ENCODE data around the gene NIPA2.

NIPA2 gene

DNA sequence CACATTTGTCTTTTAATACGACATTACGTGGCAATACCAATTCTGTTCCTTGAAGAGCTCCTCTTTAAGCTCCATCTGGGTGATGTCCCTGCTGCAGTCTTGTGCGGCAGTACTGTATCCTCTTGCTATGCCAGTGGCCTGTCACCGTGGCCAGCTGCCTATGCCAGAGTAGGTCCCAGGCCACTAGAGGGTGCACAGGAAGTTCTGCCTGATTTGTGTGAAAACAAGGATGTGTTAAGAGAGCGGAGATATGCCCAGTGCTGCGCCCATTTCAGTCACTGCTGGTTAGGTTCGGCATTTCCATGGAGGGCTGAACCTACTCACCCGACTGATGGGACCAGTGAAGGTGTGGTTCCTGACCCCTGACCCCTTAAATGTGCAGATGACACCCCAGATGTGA lies 26.8 kb upstream of the NIPA2 start:
- H3K79me2 ChIP-seq (ENCODE audit: low read length) = peaks cover 52% of the 10 kb centered on the region

DNA sequence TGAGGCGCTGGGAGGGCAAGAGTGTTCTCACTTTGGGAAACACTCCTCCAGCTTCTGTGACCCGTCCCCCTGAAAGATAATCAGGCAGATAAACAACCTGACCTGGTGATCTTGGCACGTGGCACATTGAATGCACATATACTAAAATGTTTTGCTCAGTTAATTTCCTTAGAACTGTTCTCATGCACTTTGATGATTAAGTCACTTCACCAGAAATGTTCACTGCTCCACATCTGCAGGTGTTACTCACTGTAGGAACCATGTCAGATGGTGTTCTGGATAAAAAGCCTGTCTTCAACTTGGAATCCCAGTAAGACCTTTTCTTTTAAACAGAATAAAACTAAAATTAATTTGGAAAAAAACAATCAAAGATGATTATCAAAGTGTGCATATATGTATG lies 24.6 kb upstream of the NIPA2 start:
- Histone ChIP-seq H3F3A (ENCODE audit: insufficient read depth, low read length) (no peaks in the 10 kb centered on the region), H3K4me3 (ENCODE audit: low read length) (no peak overlapping the region), H3K4me2 (ENCODE audit: low read depth, low read length) (no peak overlapping the region), H3K4me1 (ENCODE audit: low read length) (no peaks in the 10 kb centered on the region), H3K9me3 (replicated peaks; ENCODE audit: insufficient read depth, low read length) (no peaks in the 10 kb centered on the region), H3K9me2 (replicated peaks; ENCODE audit: insufficient read depth, low read length) (no peaks in the 10 kb centered on the region), H3K79me2 (ENCODE audit: low read length) (peaks cover 32% of the 10 kb centered on the region), H3K27me3 (replicated peaks; ENCODE audit: insufficient read depth, low read length) (no peaks in the 10 kb centered on the region), H3K9ac (ENCODE audit: low read length) (no peak overlapping the region), H4K20me1 (ENCODE audit: insufficient read depth, low read length) (no peaks in the 10 kb centered on the region), H3K36me3 (replicated peaks; ENCODE audit: insufficient read depth, low read length) (no peaks in the 10 kb centered on the region), H2AFZ (ENCODE audit: low read length) (no peak overlapping the region), H3K27ac (ENCODE audit: low read length) (no peak overlapping the region)
- no peak for DNase-seq
- TF ChIP-seq EZH2phosphoT487 (IDR thresholded peaks at IDR 0.05; ENCODE audit: low read length) (no peak), EZH2 (optimal IDR thresholded peaks at IDR 0.05; ENCODE audit: low read depth, low read length) (no peak)

More for the DNA sequence above, 26.8 kb upstream of the NIPA2 start:
- no peaks in the 10 kb centered on the region for H3K36me3 ChIP-seq (replicated peaks; ENCODE audit: insufficient read depth, low read length)
- no peaks in the 10 kb centered on the region for H3K9me3 ChIP-seq (replicated peaks; ENCODE audit: insufficient read depth, low read length)
- H3K4me2 ChIP-seq (ENCODE audit: low read depth, low read length) = no peak overlapping the region
- no peaks in the 10 kb centered on the region for H3K27me3 ChIP-seq (replicated peaks; ENCODE audit: insufficient read depth, low read length)
- H4K20me1 ChIP-seq (ENCODE audit: insufficient read depth, low read length) = no peaks in the 10 kb centered on the region
- H3K27ac ChIP-seq (ENCODE audit: low read length) = no peak overlapping the region
- H3K4me3 ChIP-seq (ENCODE audit: low read length) = no peak overlapping the region
- TF ChIP-seq EZH2 (optimal IDR thresholded peaks at IDR 0.05; ENCODE audit: low read depth, low read length) (no peak), EZH2phosphoT487 (IDR thresholded peaks at IDR 0.05; ENCODE audit: low read length) (no peak)
- no peak overlapping the region for H2AFZ ChIP-seq (ENCODE audit: low read length)
- H3F3A ChIP-seq (ENCODE audit: insufficient read depth, low read length) = no peaks in the 10 kb centered on the region
- no peak for DNase-seq
- H3K4me1 ChIP-seq (ENCODE audit: low read length) = no peaks in the 10 kb centered on the region
- no peak overlapping the region for H3K9ac ChIP-seq (ENCODE audit: low read length)
- no peaks in the 10 kb centered on the region for H3K9me2 ChIP-seq (replicated peaks; ENCODE audit: insufficient read depth, low read length)

DNA sequence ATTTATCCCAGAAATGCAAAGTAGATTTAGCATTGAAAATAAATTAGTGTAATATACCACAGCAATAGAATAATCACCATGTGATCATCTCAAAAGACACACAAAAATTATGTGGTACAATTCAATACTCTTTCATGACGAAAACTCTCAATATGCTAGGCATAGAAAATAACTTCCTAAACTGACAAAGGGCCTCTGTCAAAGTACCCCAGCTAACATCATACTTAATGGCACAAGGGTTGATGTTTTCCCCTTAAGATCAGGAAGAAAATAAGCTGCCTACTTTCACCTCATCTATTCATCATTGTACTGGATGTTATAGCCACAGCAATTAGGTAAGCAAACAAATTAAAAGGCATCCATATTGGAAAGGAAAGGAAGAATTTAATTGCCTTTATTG lies 22.7 kb upstream of the NIPA2 start:
- Histone ChIP-seq H3K79me2 (ENCODE audit: low read length) (peaks cover 15% of the 10 kb centered on the region), H3K9me3 (replicated peaks; ENCODE audit: insufficient read depth, low read length) (no peaks in the 10 kb centered on the region), H3K4me2 (ENCODE audit: low read depth, low read length) (no peak overlapping the region), H3K27ac (ENCODE audit: low read length) (no peak overlapping the region), H3F3A (ENCODE audit: insufficient read depth, low read length) (no peaks in the 10 kb centered on the region), H3K4me1 (ENCODE audit: low read length) (no peaks in the 10 kb centered on the region), H3K36me3 (replicated peaks; ENCODE audit: insufficient read depth, low read length) (no peaks in the 10 kb centered on the region), H3K9me2 (replicated peaks; ENCODE audit: insufficient read depth, low read length) (no peaks in the 10 kb centered on the region), H4K20me1 (ENCODE audit: insufficient read depth, low read length) (no peaks in the 10 kb centered on the region), H3K4me3 (ENCODE audit: low read length) (no peak overlapping the region), H3K27me3 (replicated peaks; ENCODE audit: insufficient read depth, low read length) (no peaks in the 10 kb centered on the region), H3K9ac (ENCODE audit: low read length) (no peak overlapping the region), H2AFZ (ENCODE audit: low read length) (no peak overlapping the region)
- DNase-seq = no peak
- TF ChIP-seq, protein P1, sequence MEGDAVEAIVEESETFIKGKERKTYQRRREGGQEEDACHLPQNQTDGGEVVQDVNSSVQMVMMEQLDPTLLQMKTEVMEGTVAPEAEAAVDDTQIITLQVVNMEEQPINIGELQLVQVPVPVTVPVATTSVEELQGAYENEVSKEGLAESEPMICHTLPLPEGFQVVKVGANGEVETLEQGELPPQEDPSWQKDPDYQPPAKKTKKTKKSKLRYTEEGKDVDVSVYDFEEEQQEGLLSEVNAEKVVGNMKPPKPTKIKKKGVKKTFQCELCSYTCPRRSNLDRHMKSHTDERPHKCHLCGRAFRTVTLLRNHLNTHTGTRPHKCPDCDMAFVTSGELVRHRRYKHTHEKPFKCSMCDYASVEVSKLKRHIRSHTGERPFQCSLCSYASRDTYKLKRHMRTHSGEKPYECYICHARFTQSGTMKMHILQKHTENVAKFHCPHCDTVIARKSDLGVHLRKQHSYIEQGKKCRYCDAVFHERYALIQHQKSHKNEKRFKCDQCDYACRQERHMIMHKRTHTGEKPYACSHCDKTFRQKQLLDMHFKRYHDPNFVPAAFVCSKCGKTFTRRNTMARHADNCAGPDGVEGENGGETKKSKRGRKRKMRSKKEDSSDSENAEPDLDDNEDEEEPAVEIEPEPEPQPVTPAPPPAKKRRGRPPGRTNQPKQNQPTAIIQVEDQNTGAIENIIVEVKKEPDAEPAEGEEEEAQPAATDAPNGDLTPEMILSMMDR (IDR thresholded peaks at IDR 0.05; ENCODE audit: low read length) = no peak
- TF ChIP-seq EZH2 (optimal IDR thresholded peaks at IDR 0.05; ENCODE audit: low read depth, low read length) (no peak), EZH2phosphoT487 (IDR thresholded peaks at IDR 0.05; ENCODE audit: low read length) (no peak)

DNA sequence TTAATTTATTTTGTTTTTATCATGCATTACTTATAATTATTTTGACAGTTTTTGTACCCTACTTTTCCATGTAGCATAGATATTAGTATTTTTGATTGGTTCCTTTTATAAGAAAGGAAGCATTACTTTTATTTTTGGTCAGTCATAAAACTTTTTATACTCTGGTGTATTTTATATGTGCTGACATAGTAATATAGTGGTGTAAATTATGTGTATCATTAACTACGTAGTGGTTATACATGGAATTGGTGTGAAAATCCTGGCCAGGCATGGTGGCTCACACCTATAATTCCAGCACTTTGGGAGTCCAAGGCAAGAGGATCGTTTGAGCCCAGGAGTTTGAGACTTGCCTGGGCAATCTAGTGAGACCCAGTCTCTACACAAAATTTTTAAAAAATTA lies 18.8 kb upstream of the NIPA2 start:
- no peak for DNase-seq
- no peaks in the 10 kb centered on the region for H3K9me2 ChIP-seq (replicated peaks; ENCODE audit: insufficient read depth, low read length)
- H3K27me3 ChIP-seq (replicated peaks; ENCODE audit: insufficient read depth, low read length) = no peaks in the 10 kb centered on the region
- TF ChIP-seq EZH2phosphoT487 (IDR thresholded peaks at IDR 0.05; ENCODE audit: low read length) = no peak
- no peak for TF ChIP-seq EZH2 (optimal IDR thresholded peaks at IDR 0.05; ENCODE audit: low read depth, low read length)
- TF ChIP-seq, protein P1 (IDR thresholded peaks at IDR 0.05; ENCODE audit: low read length) = no peak
- H3K9me3 ChIP-seq (replicated peaks; ENCODE audit: insufficient read depth, low read length) = no peaks in the 10 kb centered on the region
- no peaks in the 10 kb centered on the region for H3K4me1 ChIP-seq (ENCODE audit: low read length)
- no peak overlapping the region for H2AFZ ChIP-seq (ENCODE audit: low read length)
- H3F3A ChIP-seq (ENCODE audit: insufficient read depth, low read length) = no peaks in the 10 kb centered on the region
- H3K27ac ChIP-seq (ENCODE audit: low read length) = no peak overlapping the region
- peaks cover 7% of the 10 kb centered on the region; the same call in 1 of the 2 replicates for H3K36me3 ChIP-seq (replicated peaks; ENCODE audit: insufficient read depth, low read length)
- H3K79me2 ChIP-seq (ENCODE audit: low read length) = 0 out of 2 replicates have a peak, but pooled peaks cover under 1% of the 10 kb centered on the region
- no peak overlapping the region for H3K4me3 ChIP-seq (ENCODE audit: low read length)
- no peaks in the 10 kb centered on the region for H4K20me1 ChIP-seq (ENCODE audit: insufficient read depth, low read length)
- H3K4me2 ChIP-seq (ENCODE audit: low read depth, low read length) = no peak overlapping the region
- H3K9ac ChIP-seq (ENCODE audit: low read length) = no peak overlapping the region
